ENCODE data around the gene A4GALT.

GRCh38 chr22:42702675-42703074 is 18.0 kb downstream of the A4GALT start:
- TF ChIP-seq EZH2phosphoT487 (IDR thresholded peaks at IDR 0.05; ENCODE audit: insufficient read depth, low read depth) (no peak), EZH2 (IDR thresholded peaks at IDR 0.05; ENCODE audit: insufficient read depth, poor library complexity, severe bottlenecking) (no peak)
